WTC11 (cell line): ENCODE results near the gene CHST3. TPM values are rescaled to one million over a fixed set of nuclear protein-coding genes. Genes with fewer than 3 reads are reported as not detected.

Experiments used
- ATAC-seq: fragments of 200-7000 bp; cut with Tn5 transposase; 2 replicates; pipeline ENCODE4 v1.10.0; 2021; ENCODE audit warnings: mild to moderate bottlenecking, moderate library complexity
- CTCF ChIA-PET: fragments of 300-600 bp; sonication (Branson Sonifier 250); formaldehyde crosslinking; loops from one replicate; lab custom pipeline; 2021; ENCODE audit warnings: antibody characterized with exemption; lab: Charles Lee
- POLR2A ChIA-PET: fragments of 350-600 bp; sonication (Branson Sonifier 250); formaldehyde crosslinking; loops from one replicate; lab custom pipeline; 2021; ENCODE audit warnings: antibody characterized with exemption; lab: Charles Lee
- DNase-seq: peaks from one replicate; pipeline ENCODE4 v3.0.0; 2021; ENCODE audit warnings: low spot score
- H3K27ac Mint-ChIP-seq: 2 replicates; pipeline ENCODE4 v1.8.0; 2021; ENCODE audit warnings: mixed read lengths
- H3K27me3 Mint-ChIP-seq: 2 replicates; pipeline ENCODE4 v1.8.0; 2021; ENCODE audit warnings: low read depth, mild to moderate bottlenecking, moderate library complexity, mixed read lengths
- H3K36me3 Mint-ChIP-seq: 2 replicates; pipeline ENCODE4 v1.8.0; 2021; ENCODE audit warnings: mixed read lengths
- H3K4me1 Mint-ChIP-seq: 2 replicates; pipeline ENCODE4 v1.8.0; 2022; ENCODE audit warnings: mixed read lengths
- H3K4me3 Mint-ChIP-seq: 2 replicates; pipeline ENCODE4 v1.8.0; 2021; ENCODE audit warnings: mild to moderate bottlenecking, moderate library complexity, mixed read lengths
- H3K9me3 Mint-ChIP-seq: 2 replicates; pipeline ENCODE4 v1.8.0; 2021; ENCODE audit warnings: mixed read lengths
- ESRRA ChIP-seq: sonication (generic); formaldehyde crosslinking; IDR thresholded peaks from 2 replicates; pipeline ENCODE4 v1.8.1; 2022; ENCODE audit warnings: mild to moderate bottlenecking, missing genetic modification reagents, borderline replicate concordance
- FOXK1 ChIP-seq: sonication (generic); formaldehyde crosslinking; IDR thresholded peaks from 2 replicates; pipeline ENCODE4 v1.8.0; 2022; ENCODE audit warnings: mild to moderate bottlenecking, moderate library complexity, missing genetic modification reagents
- HMGA2 ChIP-seq: fragments of 250-450 bp; sonication (Bioruptor Pico); IDR thresholded peaks from 2 replicates; pipeline ENCODE4 v1.4.0; 2021; ENCODE audit warnings: mild to moderate bottlenecking, moderate library complexity
- IRF2 ChIP-seq: sonication (generic); formaldehyde crosslinking; IDR thresholded peaks from 2 replicates; pipeline ENCODE4 v1.8.0; 2022; ENCODE audit warnings: low read depth, missing genetic modification reagents, borderline replicate concordance
- JUN ChIP-seq: sonication (generic); formaldehyde crosslinking; IDR thresholded peaks from 2 replicates; pipeline ENCODE4 v1.8.0; 2023; ENCODE audit warnings: mild to moderate bottlenecking, missing genetic modification reagents
- MXD4 ChIP-seq: fragments of 250-450 bp; sonication (Bioruptor Pico); IDR thresholded peaks from 2 replicates; pipeline ENCODE4 v1.8.0; 2021; ENCODE audit warnings: mild to moderate bottlenecking, moderate library complexity, borderline replicate concordance
- OVOL2 ChIP-seq: fragments of 250-450 bp; sonication (Bioruptor Pico); IDR thresholded peaks from 2 replicates; pipeline ENCODE4 v1.9.0; 2021; ENCODE audit warnings: mild to moderate bottlenecking, borderline replicate concordance
- ZNF317 ChIP-seq: sonication (generic); formaldehyde crosslinking; IDR thresholded peaks from 2 replicates; pipeline ENCODE4 v1.8.1; 2023; ENCODE audit warnings: low read depth, mild to moderate bottlenecking, moderate library complexity, missing genetic modification reagents, borderline replicate concordance
- ZNF671 ChIP-seq: fragments of 250-450 bp; sonication (Bioruptor Pico); IDR thresholded peaks from 2 replicates; pipeline ENCODE4 v1.8.0; 2021; ENCODE audit warnings: mild to moderate bottlenecking
- total RNA-seq: library from RNA; stranded (reverse); gene quantifications from 3 replicates; pipeline ENCODE4 v1.2.3, GENCODE V29; 2021
- TF ChIP-seq, protein P1 (sequence below): sonication (generic); formaldehyde crosslinking; IDR thresholded peaks from 2 replicates; pipeline ENCODE4 v1.8.0; 2022; ENCODE audit warnings: missing genetic modification reagents
- TF ChIP-seq, protein P2 (sequence below): sonication (generic); formaldehyde crosslinking; IDR thresholded peaks from 2 replicates; pipeline ENCODE4 v1.8.0; 2022; ENCODE audit warnings: mild to moderate bottlenecking, missing genetic modification reagents
- TF ChIP-seq, protein P3 (sequence below): sonication (generic); formaldehyde crosslinking; IDR thresholded peaks from 2 replicates; pipeline ENCODE4 v1.8.1; 2022; ENCODE audit warnings: mild to moderate bottlenecking, moderate library complexity, missing genetic modification reagents

CHST3 gene
- total RNA-seq, 1 experiment from 2014 or later, result 7.0 TPM

DNA sequence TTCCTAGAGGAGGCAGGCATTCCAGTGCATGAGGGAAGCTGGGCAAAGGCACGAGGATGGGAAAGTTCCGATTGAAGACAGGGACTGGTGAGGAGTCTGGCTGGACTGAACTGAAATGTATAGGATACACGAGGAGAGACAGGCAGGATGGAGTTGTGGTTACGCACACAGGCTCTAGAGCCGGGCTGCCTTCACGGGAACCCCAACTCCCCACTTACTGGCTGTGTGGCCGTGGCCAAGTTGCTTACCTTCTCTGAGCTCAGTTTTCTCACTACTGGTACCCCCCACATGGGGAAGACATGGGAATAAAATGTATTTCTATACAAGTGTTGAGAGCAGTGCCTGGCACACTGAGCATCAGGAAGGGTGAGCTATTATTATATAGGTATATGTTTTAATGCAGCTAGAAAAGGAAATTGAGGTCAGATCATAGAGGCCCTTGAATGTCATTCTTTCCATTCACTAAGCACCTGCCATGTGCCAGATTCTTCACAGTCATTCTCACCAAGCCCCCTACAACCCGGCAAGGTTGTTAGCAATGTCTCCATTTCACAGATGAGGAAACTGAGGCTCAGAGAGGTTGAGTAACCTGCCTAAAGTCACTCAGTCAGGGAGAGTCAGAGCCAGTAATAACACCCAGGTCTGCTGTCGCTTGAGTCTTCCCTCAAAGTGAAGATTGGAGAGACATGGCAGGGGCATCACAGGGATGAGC, 9.7 kb downstream of the CHST3 start:
- TF ChIP-seq OVOL2 (CRISPR knock-in tag) (no peak), HMGA2 (no peak), JUN (CRISPR knock-in tag) (no peak)
- H3K9me3 Mint-ChIP-seq, result no peaks in the 10 kb centered on the region
- H3K4me3 Mint-ChIP-seq, result no peak overlapping the region
- CTCF ChIA-PET, result interaction anchor here (1.1 to 2.2 kb wide), 3 partner anchors 16 to 75 kb away, joined by 3 to 10 read pairs (median 7); no protein-coding TSS in a partner anchor
- H3K27ac Mint-ChIP-seq, result no peak overlapping the region
- DNase-seq (no peak), ATAC-seq (no peak)
- H3K36me3 Mint-ChIP-seq, result no peaks in the 10 kb centered on the region
- H3K4me1 Mint-ChIP-seq, result peaks cover 16% of the 10 kb centered on the region
- POLR2A ChIA-PET, result no interaction called here
- no peaks in the 10 kb centered on the region for H3K27me3 Mint-ChIP-seq

DNA sequence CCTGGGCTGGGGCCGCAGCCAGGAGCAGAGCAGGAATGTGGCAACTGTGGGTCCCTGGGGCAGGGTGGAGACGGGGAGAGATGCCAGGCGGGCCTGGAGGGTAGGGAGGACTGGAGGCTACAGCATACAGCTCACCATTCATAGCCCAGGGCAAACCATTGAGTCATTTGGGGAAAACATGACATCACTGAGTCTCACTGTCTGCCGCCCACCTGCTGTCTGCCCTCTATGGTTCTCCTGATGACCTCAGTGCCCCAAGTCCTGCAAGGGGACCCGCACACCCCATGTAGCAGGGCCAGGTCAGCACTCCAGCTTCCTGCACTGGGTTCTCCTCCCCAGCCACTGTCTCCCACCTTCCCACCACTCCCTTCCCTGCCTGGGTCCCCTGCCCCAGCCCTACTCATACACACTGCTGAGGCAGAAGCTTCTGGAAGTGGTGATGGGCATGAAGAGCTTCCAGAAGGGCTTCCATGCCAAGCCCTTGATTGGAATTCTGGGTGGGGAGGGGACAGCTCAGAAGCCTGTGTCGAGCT, 10.4 kb downstream of the CHST3 start:
- no peaks in the 10 kb centered on the region for H3K27me3 Mint-ChIP-seq
- POLR2A ChIA-PET, result no interaction called here
- DNase-seq, result no peak
- no peak for ATAC-seq
- TF ChIP-seq, protein P1, sequence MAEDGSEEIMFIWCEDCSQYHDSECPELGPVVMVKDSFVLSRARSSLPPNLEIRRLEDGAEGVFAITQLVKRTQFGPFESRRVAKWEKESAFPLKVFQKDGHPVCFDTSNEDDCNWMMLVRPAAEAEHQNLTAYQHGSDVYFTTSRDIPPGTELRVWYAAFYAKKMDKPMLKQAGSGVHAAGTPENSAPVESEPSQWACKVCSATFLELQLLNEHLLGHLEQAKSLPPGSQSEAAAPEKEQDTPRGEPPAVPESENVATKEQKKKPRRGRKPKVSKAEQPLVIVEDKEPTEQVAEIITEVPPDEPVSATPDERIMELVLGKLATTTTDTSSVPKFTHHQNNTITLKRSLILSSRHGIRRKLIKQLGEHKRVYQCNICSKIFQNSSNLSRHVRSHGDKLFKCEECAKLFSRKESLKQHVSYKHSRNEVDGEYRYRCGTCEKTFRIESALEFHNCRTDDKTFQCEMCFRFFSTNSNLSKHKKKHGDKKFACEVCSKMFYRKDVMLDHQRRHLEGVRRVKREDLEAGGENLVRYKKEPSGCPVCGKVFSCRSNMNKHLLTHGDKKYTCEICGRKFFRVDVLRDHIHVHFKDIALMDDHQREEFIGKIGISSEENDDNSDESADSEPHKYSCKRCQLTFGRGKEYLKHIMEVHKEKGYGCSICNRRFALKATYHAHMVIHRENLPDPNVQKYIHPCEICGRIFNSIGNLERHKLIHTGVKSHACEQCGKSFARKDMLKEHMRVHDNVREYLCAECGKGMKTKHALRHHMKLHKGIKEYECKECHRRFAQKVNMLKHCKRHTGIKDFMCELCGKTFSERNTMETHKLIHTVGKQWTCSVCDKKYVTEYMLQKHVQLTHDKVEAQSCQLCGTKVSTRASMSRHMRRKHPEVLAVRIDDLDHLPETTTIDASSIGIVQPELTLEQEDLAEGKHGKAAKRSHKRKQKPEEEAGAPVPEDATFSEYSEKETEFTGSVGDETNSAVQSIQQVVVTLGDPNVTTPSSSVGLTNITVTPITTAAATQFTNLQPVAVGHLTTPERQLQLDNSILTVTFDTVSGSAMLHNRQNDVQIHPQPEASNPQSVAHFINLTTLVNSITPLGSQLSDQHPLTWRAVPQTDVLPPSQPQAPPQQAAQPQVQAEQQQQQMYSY (CRISPR knock-in tag), result no peak
- TF ChIP-seq MXD4 (CRISPR knock-in tag), result no peak
- TF ChIP-seq, all 79 proteins: peak for 0
- CTCF ChIA-PET, result interaction anchor here (1.1 to 2.2 kb wide), 3 partner anchors 17 to 74 kb away, joined by 3 to 10 read pairs (median 7); no protein-coding TSS in a partner anchor
- no peaks in the 10 kb centered on the region for H3K9me3 Mint-ChIP-seq
- H3K36me3 Mint-ChIP-seq, result no peaks in the 10 kb centered on the region
- peaks cover 20% of the 10 kb centered on the region for H3K4me1 Mint-ChIP-seq
- H3K4me3 Mint-ChIP-seq, result no peak overlapping the region
- no peak overlapping the region for H3K27ac Mint-ChIP-seq

DNA sequence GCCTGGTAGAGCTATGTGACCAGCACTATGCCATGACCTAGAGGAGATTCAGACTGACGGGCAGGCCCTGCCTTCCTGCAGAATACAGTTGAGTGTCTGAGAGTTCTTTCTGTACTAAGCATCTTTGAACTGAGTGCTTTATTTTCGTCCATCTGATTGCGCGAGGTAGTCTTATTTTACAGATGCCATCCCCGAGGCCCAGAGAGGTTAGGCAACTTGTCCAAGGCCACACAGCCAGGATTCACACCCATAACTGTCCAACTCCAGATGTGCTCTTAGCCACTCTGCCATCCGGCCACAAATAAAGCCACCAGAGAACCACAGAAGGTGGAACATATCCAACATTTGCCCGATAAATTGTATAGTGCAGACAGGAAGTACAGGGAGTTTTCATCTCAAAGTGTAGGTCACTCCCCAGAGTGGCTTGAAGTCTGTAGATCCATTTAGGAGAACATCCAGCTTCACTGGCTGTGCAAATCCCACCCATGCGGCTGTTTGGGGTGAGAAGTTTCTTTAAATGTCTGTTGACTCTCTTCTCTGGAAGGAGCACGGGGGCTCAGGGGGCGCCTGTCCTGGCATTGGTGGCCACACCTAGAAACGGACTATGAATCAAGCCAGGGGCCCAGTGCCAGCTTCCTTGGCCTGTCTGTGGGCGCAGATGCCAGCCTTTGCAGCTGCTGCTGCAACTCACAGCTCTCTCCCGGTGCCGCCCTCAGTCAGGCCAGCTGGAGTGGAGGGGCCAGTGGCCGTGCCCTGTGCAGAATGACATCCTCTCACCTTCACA, 11.1 kb downstream of the CHST3 start:
- ChIA-PET CTCF (interaction anchor here (0.8 to 2.5 kb wide), 5 partner anchors 11 to 79 kb away, joined by 3 to 21 read pairs (median 7); no protein-coding TSS in a partner anchor), POLR2A (no interaction called here)
- Mint-ChIP-seq H3K27ac (no peak overlapping the region), H3K4me3 (no peak overlapping the region), H3K27me3 (no peaks in the 10 kb centered on the region), H3K4me1 (peaks cover 23% of the 10 kb centered on the region), H3K36me3 (no peaks in the 10 kb centered on the region), H3K9me3 (no peaks in the 10 kb centered on the region)
- DNase-seq (no peak), ATAC-seq (no peak)
- TF ChIP-seq ZNF317 (CRISPR knock-in tag), result 0 out of 2 replicates have a peak, but pooled peaks have one; percentile 33
- no peak for TF ChIP-seq IRF2 (CRISPR knock-in tag)

DNA sequence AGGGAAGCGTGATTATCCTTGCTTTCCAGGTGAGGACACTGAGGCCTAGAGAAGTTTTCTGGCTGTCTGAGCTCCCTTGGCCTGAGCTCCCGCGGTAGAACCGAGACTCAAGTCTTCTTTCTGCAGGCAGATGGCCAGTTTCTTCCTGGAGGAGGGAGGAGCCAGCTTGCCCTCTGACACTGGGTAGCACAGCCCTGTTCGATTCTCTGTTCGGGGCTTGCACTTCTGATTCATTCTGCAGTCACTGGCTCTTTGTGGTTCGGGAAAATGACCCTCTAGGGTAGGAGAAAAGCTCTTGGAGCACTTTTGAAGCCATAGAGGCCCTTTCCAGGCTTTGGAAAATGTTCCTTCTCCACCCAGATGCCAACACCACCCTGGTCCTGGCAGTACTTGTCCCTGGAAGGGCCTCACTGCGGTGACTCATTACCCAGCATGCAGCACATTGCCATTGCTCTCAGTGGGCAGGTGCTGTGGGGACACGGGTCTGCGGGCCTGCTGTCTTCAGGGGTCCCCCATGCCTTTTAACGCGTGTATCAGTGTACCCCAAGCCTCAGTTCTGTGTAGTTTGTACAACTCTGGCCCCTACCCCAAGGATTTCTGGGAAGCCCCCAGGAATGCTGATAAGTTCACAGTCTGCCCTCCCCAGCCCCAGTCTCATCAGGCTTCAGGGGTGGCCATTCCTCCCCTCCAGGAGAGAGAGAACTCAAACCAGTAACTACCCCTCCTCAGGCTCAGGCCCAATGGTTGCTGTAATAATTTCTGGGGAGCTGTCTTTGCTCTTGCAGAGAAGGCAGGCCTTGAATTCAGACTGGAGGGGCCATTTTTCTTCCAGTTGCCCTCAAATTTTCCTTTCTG, 11.9 kb downstream of the CHST3 start:
- Mint-ChIP-seq H3K36me3 (no peaks in the 10 kb centered on the region), H3K9me3 (no peaks in the 10 kb centered on the region), H3K4me3 (no peak overlapping the region), H3K27ac (no peak overlapping the region), H3K4me1 (peaks cover 25% of the 10 kb centered on the region), H3K27me3 (no peaks in the 10 kb centered on the region)
- DNase-seq (no peak), ATAC-seq (no peak)
- POLR2A ChIA-PET, result no interaction called here
- CTCF ChIA-PET, result interaction anchor here (0.8 to 2.5 kb wide), 5 partner anchors 10 to 80 kb away, joined by 3 to 21 read pairs (median 5); no protein-coding TSS in a partner anchor
- TF ChIP-seq, protein P2, sequence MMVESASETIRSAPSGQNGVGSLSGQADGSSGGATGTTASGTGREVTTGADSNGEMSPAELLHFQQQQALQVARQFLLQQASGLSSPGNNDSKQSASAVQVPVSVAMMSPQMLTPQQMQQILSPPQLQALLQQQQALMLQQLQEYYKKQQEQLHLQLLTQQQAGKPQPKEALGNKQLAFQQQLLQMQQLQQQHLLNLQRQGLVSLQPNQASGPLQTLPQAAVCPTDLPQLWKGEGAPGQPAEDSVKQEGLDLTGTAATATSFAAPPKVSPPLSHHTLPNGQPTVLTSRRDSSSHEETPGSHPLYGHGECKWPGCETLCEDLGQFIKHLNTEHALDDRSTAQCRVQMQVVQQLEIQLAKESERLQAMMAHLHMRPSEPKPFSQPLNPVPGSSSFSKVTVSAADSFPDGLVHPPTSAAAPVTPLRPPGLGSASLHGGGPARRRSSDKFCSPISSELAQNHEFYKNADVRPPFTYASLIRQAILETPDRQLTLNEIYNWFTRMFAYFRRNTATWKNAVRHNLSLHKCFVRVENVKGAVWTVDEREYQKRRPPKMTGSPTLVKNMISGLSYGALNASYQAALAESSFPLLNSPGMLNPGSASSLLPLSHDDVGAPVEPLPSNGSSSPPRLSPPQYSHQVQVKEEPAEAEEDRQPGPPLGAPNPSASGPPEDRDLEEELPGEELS, result no peak
- TF ChIP-seq ZNF671 (CRISPR knock-in tag) (no peak), ESRRA (no peak), FOXK1 (CRISPR knock-in tag) (no peak)
- TF ChIP-seq, protein P3, sequence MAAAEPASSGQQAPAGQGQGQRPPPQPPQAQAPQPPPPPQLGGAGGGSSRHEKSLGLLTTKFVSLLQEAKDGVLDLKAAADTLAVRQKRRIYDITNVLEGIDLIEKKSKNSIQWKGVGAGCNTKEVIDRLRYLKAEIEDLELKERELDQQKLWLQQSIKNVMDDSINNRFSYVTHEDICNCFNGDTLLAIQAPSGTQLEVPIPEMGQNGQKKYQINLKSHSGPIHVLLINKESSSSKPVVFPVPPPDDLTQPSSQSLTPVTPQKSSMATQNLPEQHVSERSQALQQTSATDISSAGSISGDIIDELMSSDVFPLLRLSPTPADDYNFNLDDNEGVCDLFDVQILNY, result no peak
- TF ChIP-seq, protein P1 (CRISPR knock-in tag), result no peak
